DOHH2 (cell line): Measurements from ENCODE around the gene MCCC1.

ENCODE experiments used
- H3F3A ChIP-seq: fragments of 200-600 bp; sonication (generic), shearing (Covaris generic); 2 replicates; pipeline ENCODE4 v1.6.0; 2016; ENCODE audit warnings: antibody characterized with exemption, mild to moderate bottlenecking; ENCODE audit not compliant: control insufficient read depth, insufficient read depth
- H3K27ac ChIP-seq: fragments of 200-600 bp; sonication (generic); 2 replicates; pipeline ENCODE4 v1.5.1; 2014; ENCODE audit warnings: low read depth, mild to moderate bottlenecking, low read length, moderate library complexity
- H3K27me3 ChIP-seq: fragments of 200-600 bp; sonication (generic); 2 replicates; pipeline ENCODE4 v1.6.1; 2014; ENCODE audit warnings: mild to moderate bottlenecking, low read length, mixed read lengths; ENCODE audit not compliant: control insufficient read depth
- H3K36me3 ChIP-seq: fragments of 200-600 bp; sonication (generic); 2 replicates; pipeline ENCODE4 v1.6.1; 2014; ENCODE audit warnings: mild to moderate bottlenecking, low read length, moderate library complexity, mixed read lengths; ENCODE audit not compliant: control insufficient read depth
- H3K4me1 ChIP-seq: fragments of 200-600 bp; sonication (generic); 2 replicates; pipeline ENCODE4 v1.6.1; 2014; ENCODE audit warnings: mild to moderate bottlenecking, low read length, mixed read lengths; ENCODE audit not compliant: control insufficient read depth
- H3K4me2 ChIP-seq: fragments of 200-600 bp; sonication (generic); 2 replicates; pipeline ENCODE4 v1.6.0; 2014; ENCODE audit warnings: mild to moderate bottlenecking, low read length, moderate library complexity
- H3K4me3 ChIP-seq: fragments of 200-600 bp; sonication (generic); 2 replicates; pipeline ENCODE4 v1.5.1; 2014; ENCODE audit warnings: mild to moderate bottlenecking, low read length, mixed read lengths
- H3K79me2 ChIP-seq: fragments of 200-600 bp; sonication (generic); 2 replicates; pipeline ENCODE4 v1.6.1; 2014; ENCODE audit warnings: mild to moderate bottlenecking, low read length, mixed read lengths; ENCODE audit not compliant: control insufficient read depth
- H3K9me2 ChIP-seq: fragments of 200-600 bp; sonication (generic); replicated peaks from 2 replicates; pipeline ENCODE4 v1.6.1; 2014; ENCODE audit warnings: mild to moderate bottlenecking, low read length, mixed read lengths; ENCODE audit not compliant: control insufficient read depth
- H3K9me3 ChIP-seq: fragments of 200-600 bp; sonication (generic); 2 replicates; pipeline ENCODE4 v1.6.1; 2014; ENCODE audit warnings: antibody characterized with exemption, low read length, mixed read lengths; ENCODE audit not compliant: control insufficient read depth, insufficient read depth
- H4K20me1 ChIP-seq: fragments of 200-600 bp; sonication (generic); 2 replicates; pipeline ENCODE4 v1.6.0; 2014; ENCODE audit warnings: low read depth, mild to moderate bottlenecking, antibody characterized with exemption, low read length, moderate library complexity; ENCODE audit not compliant: control insufficient read depth, insufficient read depth
- EZH2phosphoT487 ChIP-seq: fragments of 200-600 bp; sonication (generic); IDR thresholded peaks from 2 replicates; pipeline ENCODE4 v1.6.1; 2017; ENCODE audit warnings: borderline replicate concordance, mild to moderate bottlenecking, antibody characterized with exemption, low read length, moderate library complexity, mixed read lengths
- TF ChIP-seq, protein P1 (sequence below): fragments of 200-600 bp; sonication (generic); IDR thresholded peaks from one replicate; pipeline ENCODE4 v1.5.1; 2014; ENCODE audit warnings: antibody characterized with exemption, mild to moderate bottlenecking, low read depth, low read length; ENCODE audit not compliant: poor library complexity, severe bottlenecking

Gene MCCC1

GRCh38 chr3:183031826-183032225 is 67.5 kb downstream of the MCCC1 start:
- H3K4me3 ChIP-seq: no peak overlapping the region
- H3K9me3 ChIP-seq: no peaks in the 10 kb centered on the region
- no peaks in the 10 kb centered on the region for H3K4me1 ChIP-seq
- H4K20me1 ChIP-seq: no peaks in the 10 kb centered on the region
- H3K27ac ChIP-seq: no peak overlapping the region
- no peak overlapping the region for H3K4me2 ChIP-seq
- TF ChIP-seq EZH2phosphoT487: no peak
- TF ChIP-seq, protein P1, sequence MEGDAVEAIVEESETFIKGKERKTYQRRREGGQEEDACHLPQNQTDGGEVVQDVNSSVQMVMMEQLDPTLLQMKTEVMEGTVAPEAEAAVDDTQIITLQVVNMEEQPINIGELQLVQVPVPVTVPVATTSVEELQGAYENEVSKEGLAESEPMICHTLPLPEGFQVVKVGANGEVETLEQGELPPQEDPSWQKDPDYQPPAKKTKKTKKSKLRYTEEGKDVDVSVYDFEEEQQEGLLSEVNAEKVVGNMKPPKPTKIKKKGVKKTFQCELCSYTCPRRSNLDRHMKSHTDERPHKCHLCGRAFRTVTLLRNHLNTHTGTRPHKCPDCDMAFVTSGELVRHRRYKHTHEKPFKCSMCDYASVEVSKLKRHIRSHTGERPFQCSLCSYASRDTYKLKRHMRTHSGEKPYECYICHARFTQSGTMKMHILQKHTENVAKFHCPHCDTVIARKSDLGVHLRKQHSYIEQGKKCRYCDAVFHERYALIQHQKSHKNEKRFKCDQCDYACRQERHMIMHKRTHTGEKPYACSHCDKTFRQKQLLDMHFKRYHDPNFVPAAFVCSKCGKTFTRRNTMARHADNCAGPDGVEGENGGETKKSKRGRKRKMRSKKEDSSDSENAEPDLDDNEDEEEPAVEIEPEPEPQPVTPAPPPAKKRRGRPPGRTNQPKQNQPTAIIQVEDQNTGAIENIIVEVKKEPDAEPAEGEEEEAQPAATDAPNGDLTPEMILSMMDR: no peak
- H3K27me3 ChIP-seq: no peaks in the 10 kb centered on the region
- H3K36me3 ChIP-seq: peaks cover 45% of the 10 kb centered on the region
- no peaks in the 10 kb centered on the region for H3K79me2 ChIP-seq
- H3K9me2 ChIP-seq: no peaks in the 10 kb centered on the region
- H3F3A ChIP-seq: no peaks in the 10 kb centered on the region

- no peak overlapping the region for H3K4me3 ChIP-seq
- H3K27ac ChIP-seq: no peak overlapping the region
- no peaks in the 10 kb centered on the region for H3K27me3 ChIP-seq
- H3K4me1 ChIP-seq: no peaks in the 10 kb centered on the region
- no peak for TF ChIP-seq EZH2phosphoT487
- TF ChIP-seq, protein P1: no peak
- no peaks in the 10 kb centered on the region for H4K20me1 ChIP-seq
- peaks cover 41% of the 10 kb centered on the region for H3K36me3 ChIP-seq
- H3F3A ChIP-seq: 0 out of 2 replicates have a peak, but pooled peaks cover 2% of the 10 kb centered on the region
- H3K9me2 ChIP-seq: no peaks in the 10 kb centered on the region
- H3K79me2 ChIP-seq: no peaks in the 10 kb centered on the region
- H3K9me3 ChIP-seq: no peaks in the 10 kb centered on the region
- H3K4me2 ChIP-seq: no peak overlapping the region
Observed at GRCh38 chr3:183028416-183028815, 70.9 kb downstream of the MCCC1 start.

DNA sequence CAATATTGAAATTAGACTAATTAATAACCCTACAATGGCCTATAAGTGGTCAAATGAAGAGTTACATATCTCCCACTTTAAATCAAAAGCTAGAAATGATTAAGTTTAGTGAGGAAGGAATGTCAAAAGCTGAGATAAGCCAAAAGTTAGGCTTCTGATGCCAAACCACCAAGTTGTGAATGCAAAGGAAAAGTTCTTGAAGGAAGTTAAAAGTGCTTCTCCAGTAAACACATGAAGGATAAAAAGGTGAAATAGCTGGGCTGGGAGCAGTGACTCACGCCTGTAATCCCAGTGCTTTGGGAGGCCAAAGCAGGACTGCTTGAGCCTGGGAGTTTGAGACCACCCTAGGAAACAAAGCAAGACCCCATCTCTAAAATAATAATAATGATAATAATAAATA is 72.0 kb downstream of the MCCC1 start:
- Histone ChIP-seq H4K20me1 (no peaks in the 10 kb centered on the region), H3K4me3 (no peak overlapping the region), H3K4me2 (no peak overlapping the region), H3K36me3 (peaks cover 39% of the 10 kb centered on the region), H3K4me1 (no peaks in the 10 kb centered on the region), H3K9me3 (no peaks in the 10 kb centered on the region), H3K9me2 (no peaks in the 10 kb centered on the region), H3K27ac (no peak overlapping the region), H3K27me3 (no peaks in the 10 kb centered on the region), H3K79me2 (no peaks in the 10 kb centered on the region), H3F3A (0 out of 2 replicates have a peak, but pooled peaks cover 2% of the 10 kb centered on the region)
- no peak for TF ChIP-seq EZH2phosphoT487
- TF ChIP-seq, protein P1: no peak
